Fibroblast of mammary gland (primary cell): ENCODE results near the gene MAN1A2.

Experiments
- DNase-seq: peaks from one replicate; pipeline ENCODE4 v3.0.0-alpha.2; 2010; ENCODE audit warnings: low read depth
- H3K4me3 ChIP-seq: 2 replicates; pipeline ENCODE4 v1.5.1; 2011; ENCODE audit warnings: low read depth, mild to moderate bottlenecking, low read length, moderate library complexity; ENCODE audit not compliant: control insufficient read depth
- TF ChIP-seq, protein P1 (sequence below): conservative IDR thresholded peaks from 2 replicates; pipeline ENCODE4 v1.5.1; 2011; ENCODE audit warnings: low read depth, low read length, inconsistent platforms; ENCODE audit not compliant: control insufficient read depth, insufficient read depth

Gene MAN1A2

DNA sequence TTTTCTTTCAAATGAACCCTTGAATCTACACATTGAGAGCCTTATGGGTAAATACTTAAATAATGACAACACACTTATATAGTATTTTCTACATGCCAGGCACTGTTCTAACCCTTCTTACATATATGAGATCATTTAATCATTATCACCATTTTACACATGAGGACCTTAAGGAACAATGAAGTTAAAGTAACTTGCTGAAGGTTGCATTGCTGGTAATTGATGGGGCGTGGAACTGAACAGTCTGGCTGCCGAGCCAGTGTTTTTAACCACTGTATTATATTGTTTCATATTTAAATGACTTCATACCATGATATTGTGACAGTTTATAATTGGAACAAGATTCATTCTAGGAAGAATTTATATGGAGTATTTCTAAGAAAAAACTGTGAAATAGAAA is 126.7 kb downstream of the MAN1A2 start:
- H3K4me3 ChIP-seq, result no peak overlapping the region
- no peak for DNase-seq
- TF ChIP-seq, protein P1, sequence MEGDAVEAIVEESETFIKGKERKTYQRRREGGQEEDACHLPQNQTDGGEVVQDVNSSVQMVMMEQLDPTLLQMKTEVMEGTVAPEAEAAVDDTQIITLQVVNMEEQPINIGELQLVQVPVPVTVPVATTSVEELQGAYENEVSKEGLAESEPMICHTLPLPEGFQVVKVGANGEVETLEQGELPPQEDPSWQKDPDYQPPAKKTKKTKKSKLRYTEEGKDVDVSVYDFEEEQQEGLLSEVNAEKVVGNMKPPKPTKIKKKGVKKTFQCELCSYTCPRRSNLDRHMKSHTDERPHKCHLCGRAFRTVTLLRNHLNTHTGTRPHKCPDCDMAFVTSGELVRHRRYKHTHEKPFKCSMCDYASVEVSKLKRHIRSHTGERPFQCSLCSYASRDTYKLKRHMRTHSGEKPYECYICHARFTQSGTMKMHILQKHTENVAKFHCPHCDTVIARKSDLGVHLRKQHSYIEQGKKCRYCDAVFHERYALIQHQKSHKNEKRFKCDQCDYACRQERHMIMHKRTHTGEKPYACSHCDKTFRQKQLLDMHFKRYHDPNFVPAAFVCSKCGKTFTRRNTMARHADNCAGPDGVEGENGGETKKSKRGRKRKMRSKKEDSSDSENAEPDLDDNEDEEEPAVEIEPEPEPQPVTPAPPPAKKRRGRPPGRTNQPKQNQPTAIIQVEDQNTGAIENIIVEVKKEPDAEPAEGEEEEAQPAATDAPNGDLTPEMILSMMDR, result no peak

DNA sequence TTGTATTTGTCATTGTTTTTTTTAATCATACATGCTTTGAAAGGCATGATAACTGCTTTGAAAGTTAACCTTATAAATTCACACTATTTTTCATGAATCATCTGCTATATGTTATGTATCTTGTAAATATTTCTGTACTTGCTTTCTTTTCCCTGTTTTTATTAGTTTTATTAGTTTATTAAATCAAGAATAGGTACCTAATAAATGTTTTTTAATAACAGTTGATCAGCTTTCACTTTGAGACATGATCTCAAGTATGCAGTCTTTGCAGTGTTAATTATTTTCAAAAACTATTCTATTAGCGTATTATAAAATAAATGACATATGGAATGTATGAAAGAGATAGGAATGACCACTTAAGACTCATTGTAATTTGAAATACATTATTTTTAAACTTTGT is 127.8 kb downstream of the MAN1A2 start:
- H3K4me3 ChIP-seq, result no peak overlapping the region
- TF ChIP-seq, protein P1, result no peak
- no peak for DNase-seq

DNA sequence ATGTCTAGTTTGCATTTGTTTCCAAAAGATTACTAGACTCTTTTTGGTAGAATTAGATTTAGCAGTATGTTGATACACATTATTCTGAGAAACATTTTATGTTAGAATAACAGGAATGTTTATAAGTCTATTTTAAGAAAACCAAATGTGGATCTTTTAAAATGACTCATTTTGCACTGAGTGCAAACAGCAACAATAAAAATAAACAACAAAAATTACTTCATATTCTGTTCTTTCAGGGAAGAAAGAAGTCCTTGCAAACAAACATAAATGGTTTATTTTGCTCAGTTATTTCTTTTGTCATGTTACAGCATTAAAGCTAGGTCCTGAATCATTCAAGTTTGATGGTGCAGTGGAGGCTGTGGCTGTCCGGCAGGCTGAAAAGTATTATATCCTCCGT is 131.8 kb downstream of the MAN1A2 start:
- TF ChIP-seq, protein P1, result no peak
- H3K4me3 ChIP-seq, result no peak overlapping the region
- DNase-seq, result no peak

DNA sequence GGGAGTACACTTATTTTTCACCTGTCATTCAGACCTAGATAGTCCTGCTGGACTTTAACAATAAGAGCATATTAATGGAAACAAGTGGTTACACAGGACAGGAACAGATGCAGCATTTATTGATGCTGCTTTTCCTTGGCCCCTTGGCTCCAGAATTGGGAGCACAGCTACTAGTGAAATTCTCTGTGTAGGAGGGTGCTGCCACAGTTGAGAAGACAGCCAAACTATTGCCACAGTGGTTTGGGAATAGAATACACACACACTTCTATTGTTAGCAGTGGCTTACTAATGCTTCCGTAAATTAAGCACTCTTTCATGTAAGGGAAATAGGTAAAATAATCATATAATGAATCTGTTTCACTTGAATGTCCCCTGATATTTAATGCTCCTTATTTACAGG is 133.3 kb downstream of the MAN1A2 start:
- TF ChIP-seq, protein P1, result no peak

DNA sequence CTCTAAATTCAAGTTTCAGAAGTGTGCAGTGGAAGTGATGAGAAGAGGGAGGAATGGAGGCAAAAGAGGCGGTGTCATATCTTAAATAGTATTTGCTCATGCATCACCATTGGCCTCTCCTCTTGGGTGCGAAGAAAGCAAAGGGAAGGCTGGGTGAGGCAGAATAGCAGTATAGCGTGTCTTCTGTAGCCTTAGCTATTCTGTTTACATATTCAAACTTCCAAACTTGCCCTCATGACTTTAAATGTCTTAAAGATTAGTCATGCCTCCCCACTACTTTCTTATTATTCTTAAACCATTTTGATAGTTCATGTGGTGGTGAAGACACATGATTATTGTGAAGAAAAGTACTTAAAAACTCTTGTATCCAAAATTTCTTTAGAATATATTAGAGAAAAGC is 134.0 kb downstream of the MAN1A2 start:
- DNase-seq, result peak; percentile 21
- TF ChIP-seq, protein P1, result no peak
- no peak overlapping the region for H3K4me3 ChIP-seq

More for the DNA sequence above, 133.3 kb downstream of the MAN1A2 start:
- DNase-seq, result no peak
- no peak overlapping the region for H3K4me3 ChIP-seq

DNA sequence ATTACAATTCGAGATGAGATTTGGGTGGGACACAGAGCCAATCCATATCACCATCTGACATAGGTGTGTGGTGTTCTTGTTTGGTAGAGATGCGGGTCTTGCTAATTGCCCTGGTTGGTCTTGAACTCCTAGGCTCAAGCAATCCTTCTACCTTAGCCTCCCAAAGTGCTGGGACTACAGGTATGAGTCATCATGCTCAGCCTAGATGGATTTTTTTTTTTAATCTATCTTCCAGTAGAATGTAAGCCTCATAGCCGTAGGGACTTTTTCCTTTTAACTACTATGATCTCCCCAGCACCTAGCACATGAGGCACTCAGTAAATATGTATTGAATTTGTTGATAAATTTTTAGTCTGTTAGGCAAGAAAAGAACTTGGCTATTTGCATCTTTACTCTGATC is 144.0 kb downstream of the MAN1A2 start:
- H3K4me3 ChIP-seq, result no peak overlapping the region
- TF ChIP-seq, protein P1, result no peak
- no peak for DNase-seq

DNA sequence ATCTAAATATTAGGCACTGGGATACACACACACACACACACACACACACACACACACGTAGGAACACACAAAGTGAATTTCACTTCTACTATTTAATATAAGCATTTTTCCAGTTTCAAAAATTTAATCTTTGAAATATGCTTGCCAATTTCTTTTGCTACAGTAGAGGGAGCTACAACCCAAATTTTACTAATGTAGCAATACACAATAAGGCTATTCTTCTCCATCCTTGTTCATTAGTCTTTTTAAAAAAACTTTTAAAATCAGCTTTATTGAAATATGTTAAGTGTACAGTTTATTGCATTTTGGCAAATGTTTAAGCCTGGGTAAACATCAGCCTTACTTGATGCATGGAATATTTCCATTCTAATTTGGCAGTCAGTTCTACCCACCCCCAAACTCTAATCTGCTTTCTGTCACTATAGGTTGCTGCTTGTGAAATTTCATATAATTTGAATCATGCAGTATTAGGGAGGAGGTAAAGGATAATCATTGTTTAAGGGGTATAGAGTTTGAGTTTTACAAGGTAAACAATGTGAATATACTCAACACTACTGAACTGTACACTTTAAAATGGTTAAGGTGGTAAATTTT is 145.6 kb downstream of the MAN1A2 start:
- TF ChIP-seq, protein P1, result peak; percentile 54
- peak; percentile 35 for DNase-seq

More for the DNA sequence above, 145.6 kb downstream of the MAN1A2 start:
- H3K4me3 ChIP-seq, result no peak overlapping the region
